ENCODE measurements around the gene BTBD19.

Gene BTBD19

GRCh38 chr1:44842862-44843655 is 34.7 kb downstream of the BTBD19 start, which contains the start of gene PTCH2:
PTCH2 (minus strand) TSS chr1:44843253; CDS start chr1:44842932, 321 bp downstream.
- H3K4me3 ChIP-seq (ENCODE audit: control insufficient read depth, low read depth, low read length): peak within 1 kb of the TSS; percentile 48
- peak; percentile 42 for DNase-seq (ENCODE audit: low read depth)
- TF ChIP-seq CTCF (conservative IDR thresholded peaks at IDR 0.05; ENCODE audit: control insufficient read depth, insufficient read depth, low read depth, low read length): no peak

GRCh38 chr1:44846985-44847384 is 38.7 kb downstream of the BTBD19 start:
- no peak overlapping the region for H3K4me3 ChIP-seq (ENCODE audit: control insufficient read depth, low read depth, low read length)
- no peak for DNase-seq (ENCODE audit: low read depth)
- TF ChIP-seq CTCF (conservative IDR thresholded peaks at IDR 0.05; ENCODE audit: control insufficient read depth, insufficient read depth, low read depth, low read length): no peak

GRCh38 chr1:44847845-44848244 is 39.5 kb downstream of the BTBD19 start:
- H3K4me3 ChIP-seq (ENCODE audit: control insufficient read depth, low read depth, low read length): no peak overlapping the region
- no peak for TF ChIP-seq CTCF (conservative IDR thresholded peaks at IDR 0.05; ENCODE audit: control insufficient read depth, insufficient read depth, low read depth, low read length)
- DNase-seq (ENCODE audit: low read depth): no peak

- no peak for TF ChIP-seq CTCF (conservative IDR thresholded peaks at IDR 0.05; ENCODE audit: control insufficient read depth, insufficient read depth, low read depth, low read length)
- no peak overlapping the region for H3K4me3 ChIP-seq (ENCODE audit: control insufficient read depth, low read depth, low read length)
- no peak for DNase-seq (ENCODE audit: low read depth)
These were observed 40.3 kb downstream of the BTBD19 start for GRCh38 chr1:44848456-44849181.

GRCh38 chr1:44849575-44850132 is 41.3 kb downstream of the BTBD19 start:
- no peak for TF ChIP-seq CTCF (conservative IDR thresholded peaks at IDR 0.05; ENCODE audit: control insufficient read depth, insufficient read depth, low read depth, low read length)
- no peak overlapping the region for H3K4me3 ChIP-seq (ENCODE audit: control insufficient read depth, low read depth, low read length)
- DNase-seq (ENCODE audit: low read depth): no peak

- no peak for TF ChIP-seq CTCF (conservative IDR thresholded peaks at IDR 0.05; ENCODE audit: control insufficient read depth, insufficient read depth, low read depth, low read length)
- no peak overlapping the region for H3K4me3 ChIP-seq (ENCODE audit: control insufficient read depth, low read depth, low read length)
- no peak for DNase-seq (ENCODE audit: low read depth)
These were observed 43.0 kb downstream of the BTBD19 start for GRCh38 chr1:44851308-44851707.
